ENCODE results near the gene PFKL.

PFKL gene

DNA sequence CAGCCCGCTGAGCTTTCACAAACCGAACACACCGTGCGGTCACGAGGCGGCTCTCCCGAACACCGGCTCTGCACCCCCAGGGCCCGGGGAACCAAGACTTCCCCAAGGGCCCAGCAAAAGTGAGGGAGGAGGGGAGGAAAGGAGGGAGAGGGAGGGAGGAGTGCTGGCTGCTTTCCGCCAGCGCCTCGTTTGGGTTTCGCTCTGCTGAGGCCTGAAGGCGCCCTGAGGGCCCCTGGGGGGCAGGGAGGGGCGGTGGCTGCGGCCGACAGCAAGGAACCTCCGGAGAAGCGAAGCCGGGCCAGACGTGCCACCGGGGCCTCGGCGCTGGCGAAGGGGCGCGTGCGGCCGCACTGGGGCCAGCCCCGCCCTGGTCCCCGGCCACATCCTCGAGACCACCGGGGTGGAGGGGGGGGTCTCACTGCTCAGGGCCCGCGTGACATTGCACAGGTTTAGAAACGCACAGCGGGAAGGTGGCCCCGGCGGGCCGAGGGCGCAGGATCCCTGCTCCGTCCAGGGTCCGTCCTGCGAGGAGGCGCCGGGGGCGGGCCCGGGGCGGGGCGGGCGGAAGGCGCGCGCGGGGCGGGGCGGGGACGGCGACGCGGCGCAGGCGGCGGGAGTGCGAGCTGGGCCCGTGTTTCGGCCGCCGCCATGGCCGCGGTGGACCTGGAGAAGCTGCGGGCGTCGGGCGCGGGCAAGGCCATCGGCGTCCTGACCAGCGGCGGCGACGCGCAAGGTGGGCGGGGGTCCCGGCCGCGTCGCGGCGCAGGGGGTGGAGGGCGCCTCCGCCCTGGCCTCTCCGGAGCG, at the start of gene PFKL:
Gene PFKL, plus strand, starts transcription at position 596 of the 804 bp plus-strand sequence. Its CDS starts 53 bp downstream, at position 649.
- peak in 1 of 2 experiments; percentile 56 for DNase-seq

DNA sequence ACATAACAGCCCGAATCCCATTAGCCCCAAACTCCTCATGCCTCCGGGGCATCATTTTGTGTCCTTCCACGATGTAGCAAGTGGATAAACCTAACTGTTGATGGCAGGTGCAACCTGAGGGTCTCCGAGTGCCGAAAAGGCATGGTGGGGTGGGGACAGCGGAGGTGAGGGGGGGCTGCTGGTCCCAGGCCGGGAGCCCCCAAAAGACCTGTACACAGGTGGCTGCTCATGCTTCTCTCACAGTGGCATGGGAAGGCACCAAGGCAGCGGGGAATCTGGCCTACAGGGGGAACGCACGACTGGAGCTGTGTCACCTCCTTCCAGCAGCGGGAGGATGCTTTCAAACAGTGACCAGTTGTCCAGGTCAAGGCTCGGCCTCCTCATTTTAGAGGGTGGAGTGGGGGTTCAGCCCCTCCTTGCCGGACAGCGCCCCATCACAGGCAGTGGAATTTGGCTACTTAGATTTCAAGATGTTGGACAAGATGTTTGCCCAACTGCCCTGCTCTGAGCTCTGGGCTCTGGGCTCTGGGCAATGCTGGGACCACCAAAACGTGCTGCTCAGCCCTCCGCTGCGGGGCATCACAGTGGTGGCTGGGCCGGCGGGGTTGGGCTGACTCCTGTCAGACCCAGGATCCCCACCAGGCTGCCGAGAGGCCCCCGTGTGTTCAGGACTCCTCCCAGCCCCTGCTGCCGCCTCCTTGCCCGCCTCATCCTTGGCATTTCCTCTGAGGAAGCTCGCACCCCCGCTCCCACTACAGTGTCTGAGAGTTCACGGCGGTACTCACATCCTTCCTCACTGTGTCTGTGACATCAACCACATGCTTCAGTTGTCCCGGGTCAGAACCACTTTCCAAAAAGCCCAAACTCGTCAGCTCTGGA, 45.8 kb upstream of the PFKL start:
- no peak for DNase-seq

- DNase-seq = no peak
Measured at GRCh38 chr21:44255511-44255981, 44.3 kb upstream of the PFKL start.

DNA sequence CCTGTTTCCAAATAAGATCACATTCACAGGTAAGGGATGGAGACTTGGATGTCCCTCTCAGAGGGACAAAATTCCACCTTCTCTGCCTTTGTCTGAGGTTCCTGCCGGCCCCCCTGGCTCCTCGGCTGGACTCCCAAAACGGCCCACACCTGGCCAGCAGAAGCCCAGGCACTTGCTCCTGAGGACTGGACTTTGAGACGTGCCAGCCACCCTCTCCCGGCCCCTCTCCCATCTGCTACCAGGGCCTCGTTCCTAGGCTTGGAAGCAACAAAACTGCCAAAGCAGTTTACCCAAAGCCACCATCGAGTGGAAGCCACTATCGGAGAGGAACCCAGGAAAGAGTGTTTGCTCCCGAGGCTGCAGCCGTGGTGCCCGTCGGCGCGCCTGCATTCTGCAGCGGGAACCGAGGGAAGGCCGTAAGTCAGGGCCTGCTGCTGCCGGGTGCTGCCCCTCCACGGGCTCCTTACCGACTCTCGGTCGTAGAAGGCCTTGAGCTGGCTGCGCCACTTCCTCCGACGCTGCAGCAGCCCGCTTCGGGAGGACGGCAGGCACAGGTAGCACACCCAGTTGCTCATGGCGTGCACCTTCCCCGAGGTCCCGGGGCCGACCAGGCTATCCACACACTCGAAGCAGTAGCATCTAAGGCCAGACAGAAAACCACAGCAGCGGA, 41.7 kb upstream of the PFKL start:
- no peak for DNase-seq

DNA sequence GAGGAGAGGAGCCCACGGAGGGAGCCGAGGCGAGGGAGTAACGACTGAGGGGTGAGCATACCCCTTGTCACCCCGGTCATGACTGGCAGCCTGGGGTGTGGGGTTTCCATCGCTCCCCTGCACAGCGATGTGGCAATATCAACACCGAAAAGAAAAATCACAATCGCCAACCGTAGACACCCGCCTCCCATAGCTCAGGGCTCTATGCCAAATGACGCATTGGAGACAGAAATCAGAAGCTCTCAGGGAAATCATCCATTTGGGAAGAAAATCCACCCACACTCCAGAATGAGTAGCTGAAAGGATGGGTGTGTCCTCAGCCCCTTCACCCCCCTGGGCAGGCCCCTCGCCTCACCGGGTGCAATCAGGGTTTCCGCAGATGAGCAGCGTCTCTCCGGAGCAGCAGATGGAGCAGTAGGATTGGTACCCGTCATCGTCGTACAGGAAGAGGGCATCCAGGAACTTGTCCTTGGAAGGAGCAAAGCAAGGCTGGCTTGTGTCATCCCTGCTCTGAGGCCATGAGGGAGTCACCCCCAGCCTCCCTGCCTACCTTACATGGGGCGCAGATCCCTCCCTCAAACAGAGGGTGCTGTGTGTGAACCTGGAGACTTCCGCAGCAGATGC, 40.7 kb upstream of the PFKL start:
- peak in 1 of 2 experiments; percentile 46 for DNase-seq

- no peak for DNase-seq
Measured at GRCh38 chr21:44260066-44260465, 39.8 kb upstream of the PFKL start.

DNA sequence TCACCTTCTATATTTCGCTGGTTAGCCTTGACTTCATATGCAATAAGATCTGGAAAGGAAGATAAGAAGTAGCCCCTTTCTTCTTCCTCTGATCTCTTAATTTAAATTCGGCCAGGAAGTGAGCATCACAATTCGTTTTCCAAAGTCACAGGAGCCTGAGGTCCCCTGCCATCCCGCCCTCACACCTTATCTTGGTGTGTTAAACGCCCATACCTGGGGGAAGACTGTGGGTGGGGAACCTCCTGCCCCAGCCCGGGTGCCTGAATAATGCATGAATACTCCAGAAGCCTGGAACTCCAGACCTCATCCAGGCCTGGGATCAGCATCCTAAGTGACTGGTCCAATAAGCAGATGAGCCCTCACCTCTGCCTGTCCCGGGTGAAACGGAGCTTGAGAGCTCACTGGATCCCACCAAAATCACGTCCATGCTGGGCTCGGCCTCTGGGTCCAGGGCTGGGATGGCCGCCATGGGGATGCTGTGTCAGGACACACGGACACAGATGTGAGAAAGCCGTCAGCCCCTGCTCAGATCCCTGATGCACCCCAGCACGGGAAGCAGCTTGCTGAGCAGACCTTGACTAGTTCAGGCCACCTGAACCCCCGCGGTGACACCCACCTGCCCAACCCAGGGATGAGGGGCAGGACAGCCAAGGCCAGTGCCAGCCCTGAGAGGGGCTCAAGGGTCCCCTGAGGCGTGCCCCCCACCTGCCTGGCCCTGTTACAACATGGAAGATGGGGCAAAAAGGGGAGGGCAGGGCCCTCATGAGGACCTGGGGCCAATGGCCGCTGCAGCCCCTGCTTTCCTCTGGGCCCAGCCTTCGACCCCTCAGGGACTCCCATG, 38.8 kb upstream of the PFKL start:
- DNase-seq = no peak

DNA sequence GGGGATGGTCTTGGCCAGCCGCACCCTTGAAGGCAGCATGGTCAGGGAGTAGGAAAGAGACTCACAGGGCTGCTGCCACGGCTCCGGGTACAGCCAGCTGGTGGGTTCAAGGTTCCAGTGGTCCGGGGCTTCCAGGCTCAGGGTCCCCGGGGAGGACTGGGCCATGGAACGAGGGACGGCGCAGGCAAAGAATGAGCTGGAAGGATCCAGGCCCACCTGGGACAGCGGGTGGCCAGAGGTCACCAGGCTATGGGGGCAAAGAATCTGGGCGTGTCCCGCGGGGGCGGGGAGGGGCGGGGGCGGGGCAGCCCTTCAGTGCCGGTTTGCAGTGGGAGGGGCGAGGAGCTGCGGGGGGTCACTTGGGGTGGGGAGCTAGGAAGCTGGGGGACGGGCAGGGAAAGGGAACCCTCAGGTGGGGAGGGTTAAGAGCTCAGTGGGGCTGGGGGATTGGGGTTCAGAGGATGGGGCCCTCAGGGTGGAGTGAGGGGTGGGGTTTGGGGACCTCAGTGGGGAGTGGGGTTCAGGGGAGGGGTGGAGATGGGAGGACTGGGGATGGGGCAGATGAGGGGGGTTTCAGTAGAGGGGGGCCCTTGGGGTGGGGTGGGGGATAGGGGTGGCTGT, 38.1 kb upstream of the PFKL start, which contains the start of gene DNMT3L:
Gene DNMT3L, minus strand, starts transcription at position 223 of the 621 bp plus-strand sequence. CDS start 638 bp downstream, outside the sequence.
- no peak for DNase-seq

DNA sequence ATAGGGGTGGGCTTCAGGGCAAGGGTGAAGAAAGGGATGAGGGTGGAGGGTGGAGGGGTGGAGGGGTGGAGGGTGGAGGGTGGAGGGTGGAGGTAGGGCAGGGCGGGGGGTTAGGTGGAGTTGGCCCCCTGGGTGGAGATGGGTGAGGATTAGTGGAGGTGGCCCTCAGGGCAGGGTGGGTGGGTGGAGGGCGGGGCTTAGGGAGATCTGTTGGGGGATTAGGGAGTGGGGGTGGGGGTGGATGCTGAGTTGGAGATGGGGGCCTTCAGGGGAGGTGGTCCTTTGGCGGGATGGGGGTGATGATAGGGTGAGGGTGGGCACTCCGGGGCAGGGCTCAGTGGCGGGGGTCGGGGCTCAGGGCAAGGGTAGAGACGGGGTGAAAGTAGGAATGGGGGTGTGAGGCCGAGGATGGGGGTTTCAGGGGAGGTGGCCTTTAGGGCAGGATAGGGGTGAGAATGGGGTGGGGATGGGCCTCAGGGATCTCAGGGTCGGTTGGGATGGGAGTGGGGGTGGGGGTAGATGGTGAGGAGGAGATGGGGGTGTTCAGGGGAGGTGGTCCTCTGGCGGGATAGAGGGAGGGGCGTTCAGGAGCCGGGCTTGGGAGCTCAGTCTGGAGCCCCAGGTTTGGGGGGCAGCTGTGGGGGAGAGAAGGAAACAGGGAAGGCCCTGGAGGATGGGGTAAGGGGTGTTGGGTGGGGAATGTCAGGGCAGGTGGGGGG, 37.4 kb upstream of the PFKL start:
- no peak for DNase-seq

- no peak for DNase-seq
Measured at GRCh38 chr21:44263221-44263760, 36.6 kb upstream of the PFKL start.

GRCh38 chr21:44263768-44264167, 36.1 kb upstream of the PFKL start:
- peak; percentile 15 to 64 for DNase-seq

DNA sequence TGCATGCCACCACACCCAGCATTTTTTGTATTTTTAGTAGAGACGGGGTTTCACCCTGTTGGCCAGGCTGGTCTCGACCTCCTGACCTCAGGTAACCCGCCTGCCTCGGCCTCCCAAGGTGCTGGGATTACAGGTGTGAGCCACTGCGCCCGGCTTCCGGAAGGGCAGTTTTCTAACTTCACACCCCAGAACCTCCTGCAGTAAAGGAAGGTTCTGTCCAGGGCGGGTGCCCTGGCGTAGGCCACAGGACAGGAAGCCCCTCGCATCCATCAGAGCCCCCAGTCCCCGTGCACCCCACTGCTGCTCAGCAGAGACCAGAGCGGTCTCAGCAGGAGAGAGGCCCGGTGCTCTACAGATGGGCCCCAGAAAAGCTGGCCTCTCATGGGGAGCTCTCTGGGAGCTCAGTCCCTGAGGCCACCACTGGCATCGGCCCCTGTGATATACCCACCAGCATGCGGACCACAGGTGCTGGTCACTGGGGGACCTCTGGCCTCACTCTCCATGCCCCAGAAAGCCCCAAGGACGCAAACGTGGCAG, 34.1 kb upstream of the PFKL start:
- no peak for DNase-seq

DNA sequence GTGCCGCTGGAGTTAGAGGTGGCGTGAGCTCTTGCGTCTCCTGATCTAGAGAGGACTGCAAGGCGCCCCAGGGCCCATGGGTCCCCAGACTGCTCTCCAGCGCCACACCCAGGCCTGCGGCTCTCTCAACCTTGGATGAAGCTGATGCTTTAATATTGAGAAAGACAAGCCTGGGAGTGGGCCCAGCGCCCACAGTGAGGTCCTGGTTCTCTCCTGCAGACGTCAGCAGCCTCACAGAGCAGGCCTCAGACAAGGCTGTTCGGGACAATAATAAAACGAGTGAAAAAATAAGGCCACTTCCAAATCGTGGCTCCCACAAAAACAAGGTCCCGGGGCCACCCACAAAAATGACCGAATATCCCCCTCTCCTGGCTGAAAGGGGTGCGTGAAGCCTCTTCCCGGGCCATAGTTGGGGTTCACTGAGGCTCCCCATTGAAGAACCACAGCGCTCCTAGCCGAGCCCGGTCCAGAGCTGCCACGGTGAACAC, 32.2 kb upstream of the PFKL start:
- no peak for DNase-seq

GRCh38 chr21:44269090-44269489, 30.8 kb upstream of the PFKL start:
- no peak for DNase-seq

GRCh38 chr21:44271558-44272283, 28.1 kb upstream of the PFKL start:
- no peak for DNase-seq

DNA sequence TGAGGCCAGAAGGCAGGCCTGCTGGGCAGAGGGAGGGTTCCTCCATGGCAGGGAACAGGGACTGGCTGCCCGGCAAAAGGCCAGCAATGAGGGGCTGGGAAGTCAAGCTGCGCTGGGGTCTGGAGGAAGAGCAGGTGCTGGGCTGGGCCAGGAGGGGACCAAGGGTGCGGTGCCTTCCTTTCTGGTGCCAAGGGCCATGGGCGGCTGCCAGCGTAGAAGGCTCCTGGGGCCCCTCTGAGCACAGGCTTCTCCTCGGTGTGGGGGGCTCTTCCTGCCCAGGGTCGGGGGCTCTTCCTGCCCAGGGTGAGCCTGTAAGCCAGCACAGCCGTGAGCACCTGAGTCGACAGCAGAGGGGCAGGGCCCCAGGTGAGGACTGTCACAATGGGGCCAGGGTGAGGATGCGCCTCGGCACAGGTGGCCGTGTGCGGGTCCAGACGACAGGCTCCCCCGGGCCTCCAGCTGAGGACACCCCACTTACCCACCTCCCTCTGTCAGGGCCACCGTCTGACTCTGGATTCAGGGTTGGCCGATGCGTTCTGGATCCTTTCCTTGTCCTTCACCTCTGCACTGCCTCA, 27.5 kb upstream of the PFKL start:
- no peak for DNase-seq

DNA sequence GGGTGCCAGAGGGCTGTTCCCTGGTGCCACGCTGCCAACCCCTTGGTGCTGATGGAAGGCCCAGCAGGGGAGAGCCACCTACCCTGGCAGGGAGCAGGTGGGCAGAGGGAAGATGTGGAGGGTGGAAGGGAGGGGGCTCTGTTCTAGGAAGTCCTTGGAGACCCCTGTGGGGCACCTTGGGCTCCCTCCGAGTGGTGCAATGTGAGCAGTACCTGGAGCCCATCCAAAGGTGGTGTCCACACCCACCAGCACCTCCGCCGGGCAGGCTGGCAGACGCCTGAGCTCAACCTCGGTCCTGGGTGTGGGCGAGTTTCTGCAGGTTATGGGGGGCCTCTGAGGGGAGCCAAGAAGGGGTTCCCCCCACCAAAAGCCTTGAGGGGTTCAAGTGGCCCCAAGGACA, 26.8 kb upstream of the PFKL start:
- no peak for DNase-seq

DNA sequence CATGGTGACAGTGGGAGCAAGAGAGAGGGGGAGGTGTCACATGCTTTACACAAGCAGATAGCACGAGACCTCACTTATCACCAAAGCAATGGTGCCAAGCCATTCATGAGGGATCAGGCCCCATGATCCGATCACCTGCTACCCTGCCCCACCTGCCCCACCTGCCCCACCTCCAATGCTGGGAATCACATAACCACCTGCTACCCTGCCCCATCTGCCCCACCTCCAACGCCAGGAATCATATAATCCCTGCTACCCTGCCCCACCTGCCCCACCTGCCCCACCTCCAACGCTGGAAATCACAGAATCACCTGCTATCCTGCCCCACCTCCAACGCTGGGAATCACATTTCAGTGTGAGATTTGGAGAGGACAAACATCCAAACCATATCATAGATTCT, 24.8 kb upstream of the PFKL start:
- no peak for DNase-seq

Data from NCI-H524 (cell line).